IMR-90 (cell line): ENCODE data around the gene MSN. TPM values are rescaled to one million over a fixed set of nuclear protein-coding genes. Genes with fewer than 3 reads are reported as not detected.

Experiments
- ATAC-seq: fragments of 200-7000 bp; cut with Tn5 transposase; 2 replicates; pipeline ENCODE4 v1.9.1; 2020; ENCODE audit warnings: low read depth, mild to moderate bottlenecking, moderate library complexity
- BruUV-seq: library from RNA; stranded (reverse); fragments of 400-500 nt; replicated peaks from 2 replicates; lab custom pipeline; 2021; lab: Mats Ljungman, UMichigan
- CTCF ChIA-PET: fragments of 300-600 bp; formaldehyde crosslinking; extraction: SDS; loops from one replicate; lab custom pipeline; 2021; ENCODE audit warnings: antibody characterized with exemption; lab: Yijun Ruan, JAX
- POLR2A ChIA-PET: fragments of 300-600 bp; sonication (Branson Sonifier 250); formaldehyde crosslinking; loops from one replicate; lab custom pipeline; 2022; ENCODE audit warnings: antibody characterized with exemption; ENCODE audit not compliant: unreplicated experiment; lab: Charles Lee
- DNase-seq: peaks from one replicate; pipeline ENCODE4 v3.0.0; 2013
- H2AFZ ChIP-seq: replicated peaks from 2 replicates; pipeline ENCODE3; 2013; ENCODE audit warnings: low read length, mild to moderate bottlenecking; ENCODE audit not compliant: poor library complexity
- H2AK5ac ChIP-seq: 2 replicates; pipeline ENCODE4 v1.6.1; 2013; ENCODE audit warnings: low read depth, low read length, inconsistent platforms
- H2AK9ac ChIP-seq: replicated peaks from 2 replicates; pipeline ENCODE3; 2013; ENCODE audit warnings: mild to moderate bottlenecking, low read depth, low read length, moderate library complexity; ENCODE audit not compliant: poor library complexity
- H2BK120ac ChIP-seq: 2 replicates; pipeline ENCODE4 v1.6.1; 2013; ENCODE audit warnings: low read depth, low read length, inconsistent platforms
- H2BK15ac ChIP-seq: 3 replicates; pipeline ENCODE4 v1.6.1; 2013; ENCODE audit warnings: low read depth, low read length, inconsistent platforms
- H2BK20ac ChIP-seq: 2 replicates; pipeline ENCODE4 v1.6.1; 2013; ENCODE audit warnings: low read depth, mild to moderate bottlenecking, inconsistent platforms, low read length, moderate library complexity
- H2BK5ac ChIP-seq: 2 replicates; pipeline ENCODE4 v1.6.1; 2013; ENCODE audit warnings: mild to moderate bottlenecking, low read depth, low read length, inconsistent platforms; ENCODE audit not compliant: poor library complexity, severe bottlenecking
- H3K14ac ChIP-seq: replicated peaks from 2 replicates; pipeline ENCODE4 v1.6.1; 2013; ENCODE audit warnings: low read depth, low read length, inconsistent platforms
- H3K18ac ChIP-seq: 2 replicates; pipeline ENCODE4 v1.6.1; 2013; ENCODE audit warnings: low read depth, low read length, control low read depth
- H3K23ac ChIP-seq: 2 replicates; pipeline ENCODE4 v1.6.1; 2013; ENCODE audit warnings: low read depth, low read length, inconsistent platforms
- H3K27ac ChIP-seq: 2 replicates; pipeline ENCODE4 v1.5.1; 2013; ENCODE audit warnings: mild to moderate bottlenecking, control low read depth, low read length; ENCODE audit not compliant: insufficient read depth
- H3K27me3 ChIP-seq: 2 replicates; pipeline ENCODE4 v1.6.1; 2013; ENCODE audit warnings: low read length; ENCODE audit not compliant: control insufficient read depth, insufficient read depth
- H3K36me3 ChIP-seq: 2 replicates; pipeline ENCODE4 v1.6.1; 2013; ENCODE audit warnings: low read length, mixed read lengths; ENCODE audit not compliant: control insufficient read depth, insufficient read depth
- H3K4ac ChIP-seq: 2 replicates; pipeline ENCODE4 v1.6.1; 2013; ENCODE audit warnings: low read depth, low read length, inconsistent platforms
- H3K4me1 ChIP-seq: 2 replicates; pipeline ENCODE4 v1.6.1; 2013; ENCODE audit warnings: low read length, mixed read lengths; ENCODE audit not compliant: control insufficient read depth, insufficient read depth
- H3K4me2 ChIP-seq: 2 replicates; pipeline ENCODE4 v1.6.1; 2013; ENCODE audit warnings: low read depth, mild to moderate bottlenecking, control low read depth, low read length, moderate library complexity
- H3K4me3 ChIP-seq: 2 replicates; pipeline ENCODE4 v1.5.1; 2013; ENCODE audit warnings: low read depth, mild to moderate bottlenecking, control low read depth, low read length, moderate library complexity; ENCODE audit not compliant: insufficient read depth
- H3K56ac ChIP-seq: 2 replicates; pipeline ENCODE4 v1.6.1; 2013; ENCODE audit warnings: low read length, inconsistent platforms; ENCODE audit not compliant: insufficient read depth; ENCODE audit errors: extremely low read depth
- H3K79me1 ChIP-seq, 2 experiments: 2 replicates each; pipeline ENCODE4 v1.6.1; 2013; ENCODE audit warnings: low read length in 2 of 2, inconsistent platforms in 1 of 2, low read depth in 1 of 2
- H3K9ac ChIP-seq: 2 replicates; pipeline ENCODE4 v1.6.1; 2013; ENCODE audit warnings: low read depth, low read length, control low read depth
- H3K9me1 ChIP-seq: 2 replicates; pipeline ENCODE4 v1.6.1; 2013; ENCODE audit warnings: low read length, inconsistent platforms; ENCODE audit not compliant: insufficient read depth
- H3K9me3 ChIP-seq: 2 replicates; pipeline ENCODE4 v1.6.1; 2013; ENCODE audit warnings: low read length; ENCODE audit not compliant: control insufficient read depth, insufficient read depth
- H4K20me1 ChIP-seq: 2 replicates; pipeline ENCODE4 v1.6.1; 2013; ENCODE audit warnings: low read length, inconsistent platforms; ENCODE audit not compliant: insufficient read depth
- H4K5ac ChIP-seq: 2 replicates; pipeline ENCODE4 v1.6.1; 2013; ENCODE audit warnings: mild to moderate bottlenecking, low read depth, low read length, control low read depth
- H4K8ac ChIP-seq, 2 experiments: 2 replicates each; pipeline ENCODE4 v1.6.1; 2013; ENCODE audit warnings: low read depth in 2 of 2, low read length in 2 of 2, control low read depth in 1 of 2, inconsistent platforms in 1 of 2
- H4K91ac ChIP-seq: 2 replicates; pipeline ENCODE4 v1.6.1; 2013; ENCODE audit warnings: low read depth, low read length, inconsistent platforms; ENCODE audit not compliant: insufficient read depth
- CEBPB ChIP-seq: IDR thresholded peaks from 2 replicates; pipeline ENCODE4 v1.6.1; 2012; ENCODE audit warnings: low read depth, low read length, improper control_type of control experiment
- CHD1 ChIP-seq: IDR thresholded peaks from 2 replicates; pipeline ENCODE4 v1.6.1; 2012; ENCODE audit warnings: low read depth, low read length, improper control_type of control experiment
- FOS ChIP-seq: fragments of 150-350 bp; IDR thresholded peaks from 2 replicates; pipeline ENCODE4 v1.6.1; 2016; ENCODE audit warnings: low read depth, low read length
- MAFK ChIP-seq: IDR thresholded peaks from 2 replicates; pipeline ENCODE4 v1.6.1; 2012; ENCODE audit warnings: low read depth, low read length, improper control_type of control experiment
- MAZ ChIP-seq: IDR thresholded peaks from 2 replicates; pipeline ENCODE4 v1.6.1; 2012; ENCODE audit warnings: low read depth, mild to moderate bottlenecking, low read length, improper control_type of control experiment, moderate library complexity, borderline replicate concordance
- MXI1 ChIP-seq: IDR thresholded peaks from 2 replicates; pipeline ENCODE4 v1.6.1; 2012; ENCODE audit warnings: low read depth, mild to moderate bottlenecking, low read length, moderate library complexity, borderline replicate concordance
- NFE2L2 ChIP-seq: fragments of 150-350 bp; IDR thresholded peaks from 2 replicates; pipeline ENCODE4 v1.6.1; 2016; ENCODE audit warnings: low read depth, mild to moderate bottlenecking, low read length
- POLR2A ChIP-seq: IDR thresholded peaks from 2 replicates; pipeline ENCODE4 v1.6.1; 2012; ENCODE audit warnings: mild to moderate bottlenecking, low read depth, low read length
- RAD21 ChIP-seq: IDR thresholded peaks from 2 replicates; pipeline ENCODE4 v1.6.1; 2012; ENCODE audit warnings: low read length, improper control_type of control experiment
- RCOR1 ChIP-seq: IDR thresholded peaks from 2 replicates; pipeline ENCODE4 v1.6.1; 2012; ENCODE audit warnings: mild to moderate bottlenecking, low read length, improper control_type of control experiment; ENCODE audit not compliant: insufficient replicate concordance
- RFX5 ChIP-seq: IDR thresholded peaks from 2 replicates; pipeline ENCODE4 v1.8.0; 2012; ENCODE audit warnings: low read depth, mild to moderate bottlenecking, low read length, moderate library complexity
- SMC3 ChIP-seq: fragments of 150-350 bp; IDR thresholded peaks from 2 replicates; pipeline ENCODE4 v1.6.1; 2016; ENCODE audit warnings: low read depth, mild to moderate bottlenecking, antibody characterized with exemption, low read length, moderate library complexity
- WGBS, 2 experiments: methylation state at CpG; one replicate each; pipeline versions ENCODE4 v1.1.5 to v1.1.7; 2013; ENCODE audit warnings: missing lambda C conversion rate in 2 of 2; ENCODE audit not compliant: insufficient read length in 1 of 2; ENCODE audit errors: extremely low coverage in 2 of 2; 5-methylcytosine and 5-hydroxymethylcytosine counted together
- dilution Hi-C: fragments of 300-500 bp; cut with HindIII; formaldehyde crosslinking; loops from one replicate; pipeline ENCODE4 v1.14.3; 2018; ENCODE audit warnings: low sequenced_read_pairs; ENCODE audit not compliant: unreplicated experiment
- in situ Hi-C: fragments of 300-500 bp; cut with MboI; formaldehyde crosslinking; loops from 3 replicates; pipeline ENCODE4 v1.14.3; 2019; ENCODE audit warnings: low sequenced_read_pairs, inconsistent platforms, mixed read lengths
- intact Hi-C: fragments of 100-400 bp; cut with micrococcal nuclease; formaldehyde crosslinking; loops from 2 replicates; pipeline ENCODE4 v1.10.0; 2022
- polyA plus RNA-seq, 3 experiments: library from polyadenylated mRNA; depleted of rRNA; stranded (reverse); fragments of >200 nt; gene quantifications; 2 replicates each; pipeline ENCODE4 v1.2.3, GENCODE V29; 2012; ENCODE audit warnings: low replicate concordance in 1 of 3
- total RNA-seq: library from RNA; depleted of rRNA; stranded (reverse); fragments of >200 nt; gene quantifications from 2 replicates; pipeline ENCODE4 v1.2.3, GENCODE V29; 2012
- TF ChIP-seq, protein P1 (sequence below): fragments of 150-350 bp; IDR thresholded peaks from 2 replicates; pipeline ENCODE4 v1.6.1; 2016; ENCODE audit warnings: low read depth, mild to moderate bottlenecking, low read length, moderate library complexity, borderline replicate concordance
- TF ChIP-seq, protein P2 (sequence below): conservative IDR thresholded peaks from 2 replicates; pipeline ENCODE4 v1.5.1; 2012; ENCODE audit warnings: mild to moderate bottlenecking, low read depth, low read length, improper control_type of control experiment

MSN gene
- total and polyA plus RNA-seq, 2 of the 4 experiments (the other 2 are of a cell fraction), result 422 to 619 TPM

DNA sequence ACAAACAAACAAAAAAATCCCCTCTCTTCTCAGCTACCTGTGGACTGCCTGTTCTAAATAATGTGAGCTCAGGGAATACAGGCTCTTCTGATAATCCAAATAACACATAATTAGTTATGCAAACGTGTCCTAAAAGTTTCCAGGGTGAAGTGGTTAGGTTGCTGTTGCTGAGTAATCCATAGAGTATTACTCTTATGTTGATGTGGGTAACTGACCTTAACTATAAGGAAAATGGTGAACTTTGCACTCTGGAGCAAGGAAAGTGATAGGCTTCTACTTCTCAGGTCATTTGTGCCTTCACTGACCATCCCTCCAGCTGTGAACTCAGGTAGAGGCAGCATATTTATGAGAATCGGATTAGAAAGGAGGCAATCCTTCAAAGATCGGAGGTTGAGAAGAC is 19.9 kb downstream of the MSN start:
- Histone ChIP-seq H3K4me1 (peaks cover 17% of the 10 kb centered on the region), H4K8ac (no peak overlapping the region), H3K79me1 (peaks cover 0 to 6% of the 10 kb centered on the region in 2 experiments; a peak in 2 of 4 replicates), H2AK5ac (no peak overlapping the region), H3K18ac (peak overlapping the region; percentile 29; the same call in 1 of the 2 replicates), H3K36me3 (peaks cover 2% of the 10 kb centered on the region), H2BK15ac (no peak overlapping the region), H2BK5ac (peak overlapping the region; percentile 37), H4K20me1 (peaks cover 89% of the 10 kb centered on the region), H2BK120ac (no peak overlapping the region), H3K4me3 (no peak overlapping the region), H3K9me1 (peaks cover 23% of the 10 kb centered on the region), H3K14ac (peak overlapping the region; percentile 63; the same call in 1 of the 2 replicates), H4K5ac (no peak overlapping the region), H2AK9ac (no peak overlapping the region), H3K4ac (no peak overlapping the region), H4K91ac (no peak overlapping the region), H3K9ac (no peak overlapping the region), H3K56ac (no peak overlapping the region), H2AFZ (no peak overlapping the region), H3K9me3 (no peaks in the 10 kb centered on the region), H3K23ac (peak overlapping the region; percentile 66; the same call in 1 of the 2 replicates), H2BK20ac (no peak overlapping the region), H3K27ac (no peak overlapping the region; the same call in 1 of the 2 replicates), H3K4me2 (no peak overlapping the region), H3K27me3 (no peaks in the 10 kb centered on the region)
- DNase-seq (no peak), ATAC-seq (no peak)
- in situ Hi-C loops, result no loop called here
- dilution Hi-C loops, result no loop called here
- TF ChIP-seq, protein P1, sequence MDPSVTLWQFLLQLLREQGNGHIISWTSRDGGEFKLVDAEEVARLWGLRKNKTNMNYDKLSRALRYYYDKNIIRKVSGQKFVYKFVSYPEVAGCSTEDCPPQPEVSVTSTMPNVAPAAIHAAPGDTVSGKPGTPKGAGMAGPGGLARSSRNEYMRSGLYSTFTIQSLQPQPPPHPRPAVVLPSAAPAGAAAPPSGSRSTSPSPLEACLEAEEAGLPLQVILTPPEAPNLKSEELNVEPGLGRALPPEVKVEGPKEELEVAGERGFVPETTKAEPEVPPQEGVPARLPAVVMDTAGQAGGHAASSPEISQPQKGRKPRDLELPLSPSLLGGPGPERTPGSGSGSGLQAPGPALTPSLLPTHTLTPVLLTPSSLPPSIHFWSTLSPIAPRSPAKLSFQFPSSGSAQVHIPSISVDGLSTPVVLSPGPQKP, result no peak
- TF ChIP-seq RFX5 (no peak), RCOR1 (no peak), POLR2A (no peak), SMC3 (no peak), MXI1 (no peak), NFE2L2 (no peak), MAZ (no peak), RAD21 (no peak), FOS (no peak), CEBPB (no peak), CHD1 (no peak), MAFK (no peak)
- TF ChIP-seq, protein P2, sequence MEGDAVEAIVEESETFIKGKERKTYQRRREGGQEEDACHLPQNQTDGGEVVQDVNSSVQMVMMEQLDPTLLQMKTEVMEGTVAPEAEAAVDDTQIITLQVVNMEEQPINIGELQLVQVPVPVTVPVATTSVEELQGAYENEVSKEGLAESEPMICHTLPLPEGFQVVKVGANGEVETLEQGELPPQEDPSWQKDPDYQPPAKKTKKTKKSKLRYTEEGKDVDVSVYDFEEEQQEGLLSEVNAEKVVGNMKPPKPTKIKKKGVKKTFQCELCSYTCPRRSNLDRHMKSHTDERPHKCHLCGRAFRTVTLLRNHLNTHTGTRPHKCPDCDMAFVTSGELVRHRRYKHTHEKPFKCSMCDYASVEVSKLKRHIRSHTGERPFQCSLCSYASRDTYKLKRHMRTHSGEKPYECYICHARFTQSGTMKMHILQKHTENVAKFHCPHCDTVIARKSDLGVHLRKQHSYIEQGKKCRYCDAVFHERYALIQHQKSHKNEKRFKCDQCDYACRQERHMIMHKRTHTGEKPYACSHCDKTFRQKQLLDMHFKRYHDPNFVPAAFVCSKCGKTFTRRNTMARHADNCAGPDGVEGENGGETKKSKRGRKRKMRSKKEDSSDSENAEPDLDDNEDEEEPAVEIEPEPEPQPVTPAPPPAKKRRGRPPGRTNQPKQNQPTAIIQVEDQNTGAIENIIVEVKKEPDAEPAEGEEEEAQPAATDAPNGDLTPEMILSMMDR, result no peak
- ChIA-PET POLR2A (no interaction called here), CTCF (no interaction called here)
- intact Hi-C loops, result no loop called here
- no TSS peak for BruUV-seq
- no CpG with 5 or more reads among the region's 3 CpGs for WGBS, 2 experiments
